Raji (cell line): ENCODE measurements around the gene CABCOCO1.

Experiments used
- POLR2A ChIP-seq: IDR thresholded peaks from 2 replicates; pipeline ENCODE4 v1.6.1; 2011; ENCODE audit warnings: low read depth, low read length, control low read depth; ENCODE audit not compliant: insufficient read depth

Gene CABCOCO1

DNA sequence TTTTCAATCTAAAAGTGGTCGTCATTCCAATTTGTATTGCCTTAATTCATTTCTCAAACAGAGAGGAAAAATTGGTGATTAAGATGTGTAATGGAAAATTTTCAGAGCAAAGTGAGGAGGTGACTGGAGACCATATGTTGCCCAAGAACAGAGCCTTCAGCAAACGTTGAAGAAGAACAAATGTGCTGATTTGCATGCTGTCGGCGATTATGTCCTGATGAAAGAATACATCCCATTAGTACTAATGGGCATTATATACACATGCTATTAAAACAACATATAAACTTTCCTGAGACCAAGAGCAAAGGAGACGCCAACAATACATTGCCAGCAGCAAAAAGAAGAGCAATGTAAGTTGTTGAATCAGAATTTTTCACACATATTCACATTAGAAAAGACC lies 138.8 kb downstream of the CABCOCO1 start:
- no peak for TF ChIP-seq POLR2A

DNA sequence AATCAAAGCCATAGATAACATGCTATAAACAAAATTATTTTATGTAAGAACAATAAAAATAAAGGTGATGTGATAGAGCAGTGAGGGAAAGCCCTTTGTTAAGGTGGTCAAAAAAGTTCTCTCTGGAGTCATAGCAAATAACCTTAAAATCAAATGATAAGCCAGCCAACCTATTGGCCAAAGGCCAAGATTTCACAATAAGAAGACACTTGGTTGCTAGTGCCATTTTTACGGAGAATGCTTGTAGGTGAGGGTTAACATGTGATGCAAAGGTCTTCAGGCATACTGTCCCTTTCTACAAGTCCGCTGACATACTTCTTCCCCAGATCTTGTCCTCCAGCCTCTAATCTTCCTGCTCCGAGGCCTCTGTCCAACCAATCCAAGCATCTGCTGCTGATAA lies 140.5 kb downstream of the CABCOCO1 start:
- no peak for TF ChIP-seq POLR2A

DNA sequence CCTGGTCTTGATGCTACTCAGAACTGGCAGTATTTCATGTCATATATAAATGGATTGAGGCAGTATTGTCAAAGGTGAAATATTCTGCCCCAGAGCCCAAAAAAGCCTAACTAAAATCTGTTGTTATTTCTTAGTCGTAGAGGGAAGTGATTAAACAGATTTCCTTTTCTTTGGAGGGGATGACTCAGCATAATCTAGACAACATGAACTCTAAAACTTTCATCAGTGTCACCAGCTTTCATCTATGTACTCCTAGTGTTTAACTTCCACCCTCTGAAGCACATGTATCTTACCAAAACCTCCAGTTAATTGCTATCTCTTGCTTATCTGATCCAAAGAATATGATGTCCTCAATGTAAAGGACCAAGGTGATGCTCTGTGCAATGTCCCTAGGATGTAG lies 141.7 kb downstream of the CABCOCO1 start:
- TF ChIP-seq POLR2A, result no peak

DNA sequence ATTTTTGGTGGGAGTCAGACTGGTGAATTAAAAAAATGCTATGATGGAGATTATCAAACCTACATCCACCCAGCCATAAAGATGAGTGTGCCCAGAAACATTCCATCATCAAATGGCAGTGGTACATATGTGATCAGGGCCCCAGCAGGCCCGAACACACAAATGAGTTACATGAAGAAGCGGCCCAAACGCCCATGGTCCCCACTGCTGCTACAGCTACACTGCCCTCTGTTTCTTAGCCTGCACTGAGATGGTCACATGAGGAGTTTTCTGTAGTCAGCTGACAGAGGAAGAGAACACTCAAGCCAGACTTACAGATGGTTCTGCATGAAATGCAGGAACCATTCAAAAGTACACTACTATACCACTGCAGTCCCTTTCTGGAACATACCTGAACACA lies 142.4 kb downstream of the CABCOCO1 start:
- TF ChIP-seq POLR2A, result no peak

DNA sequence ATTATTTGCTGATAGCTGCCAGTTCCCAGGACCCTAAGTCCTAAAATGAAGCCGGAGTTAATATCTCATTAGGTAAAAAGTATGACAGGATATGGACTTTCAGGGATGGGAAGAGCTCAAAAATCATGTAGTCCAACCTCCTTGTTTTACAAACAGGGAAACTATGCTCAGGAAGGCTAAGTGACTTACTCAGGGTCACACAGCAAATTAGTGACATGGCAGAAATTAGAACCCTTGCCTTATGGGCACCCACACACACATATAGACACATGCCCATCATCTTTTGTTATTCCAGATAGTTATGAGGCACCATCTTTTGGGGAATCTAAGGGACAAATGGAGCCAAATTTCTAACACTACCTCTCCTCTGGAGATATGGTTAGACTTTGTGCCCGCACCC lies 147.5 kb downstream of the CABCOCO1 start:
- TF ChIP-seq POLR2A, result no peak

DNA sequence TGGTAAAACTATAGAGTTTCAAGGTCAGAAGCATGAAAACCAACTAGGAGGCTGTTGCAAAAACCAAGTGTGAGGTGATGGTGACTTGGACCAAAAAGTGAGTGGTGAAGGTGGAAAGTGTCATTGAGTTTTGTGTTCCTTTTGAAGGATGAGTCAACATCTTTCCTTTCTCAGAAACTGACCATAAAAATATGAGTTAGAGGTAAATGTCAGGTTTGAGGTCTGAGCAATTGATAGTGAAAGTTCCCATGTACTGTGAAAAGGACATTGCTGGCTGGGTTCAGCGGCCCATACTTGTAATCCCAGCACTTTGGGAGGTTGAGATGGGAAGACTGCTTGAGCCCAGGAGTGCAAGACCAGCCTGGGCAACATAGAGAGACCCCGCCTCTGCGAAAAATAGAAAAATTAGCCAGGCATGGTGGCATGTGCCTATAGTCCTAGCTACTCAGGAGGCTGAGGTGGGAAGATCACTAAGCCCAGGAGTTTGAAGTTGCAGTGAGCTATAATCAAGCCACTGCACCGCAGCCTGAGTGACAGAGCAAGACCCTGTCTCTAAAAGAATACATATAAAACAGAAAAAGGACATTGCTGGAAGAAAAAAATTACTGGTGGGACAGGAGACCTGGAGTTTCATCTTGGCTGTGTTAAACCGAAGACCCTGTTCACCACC lies 149.5 kb downstream of the CABCOCO1 start:
- TF ChIP-seq POLR2A, result no peak

DNA sequence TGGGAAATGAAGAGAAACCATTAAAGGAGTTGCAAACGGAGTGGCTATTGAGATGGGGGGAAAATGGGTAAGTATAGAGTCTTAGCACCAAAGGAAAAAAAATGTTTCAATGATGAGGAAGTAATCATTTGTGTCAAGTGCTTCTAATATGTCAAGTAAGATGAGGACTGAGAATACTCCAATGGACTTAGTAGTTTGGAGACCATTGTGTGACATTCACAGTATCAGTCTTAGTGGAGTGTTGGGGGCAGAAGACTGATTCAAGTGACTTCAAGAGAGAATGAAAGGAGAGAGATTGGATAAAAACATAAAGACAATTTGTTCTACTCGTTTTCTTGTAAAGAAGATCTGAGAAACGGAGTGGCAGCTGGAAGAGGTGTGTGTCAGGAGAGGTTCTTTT lies 150.2 kb downstream of the CABCOCO1 start:
- TF ChIP-seq POLR2A, result no peak

DNA sequence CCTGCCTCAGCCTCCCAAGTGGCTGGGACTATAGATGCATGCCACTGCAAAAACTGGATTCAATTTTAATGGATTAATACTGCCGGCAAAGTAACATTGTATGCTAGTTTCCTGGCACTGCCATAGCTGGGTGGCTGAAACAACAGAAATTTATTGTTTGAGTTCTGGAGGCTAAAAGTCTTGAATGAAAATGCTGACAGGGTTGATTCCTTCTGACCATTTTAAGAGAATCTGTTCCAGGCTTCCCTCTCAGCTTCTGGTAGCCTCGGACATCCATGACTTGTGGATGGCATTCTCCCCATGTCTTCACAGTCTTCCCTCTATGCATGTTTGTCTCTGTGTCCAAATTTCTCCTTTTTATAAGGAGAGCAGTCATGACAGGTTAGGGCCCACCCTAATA lies 151.4 kb downstream of the CABCOCO1 start:
- no peak for TF ChIP-seq POLR2A

DNA sequence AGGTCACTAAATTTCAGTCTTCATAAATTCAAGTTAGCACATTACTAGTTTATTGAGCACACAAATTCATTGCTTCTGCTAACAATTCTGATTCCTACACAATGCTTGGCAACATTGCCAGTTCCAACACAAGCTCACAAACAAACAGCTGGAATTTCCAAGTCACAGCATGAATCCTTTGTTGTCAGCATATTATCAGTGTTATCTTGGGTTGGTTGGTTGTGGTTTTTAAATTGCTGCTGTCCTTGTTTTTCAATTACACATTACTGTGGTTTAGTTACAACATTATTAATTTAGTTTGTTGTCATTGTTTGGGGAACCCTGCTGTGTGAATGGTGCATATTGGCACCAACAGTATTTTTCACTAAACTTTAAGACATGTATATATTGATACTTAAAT lies 152.8 kb downstream of the CABCOCO1 start:
- no peak for TF ChIP-seq POLR2A
